Thoracic aorta (tissue), 2 donors: ENCODE results near the gene CAPSL. TPM values are rescaled to one million over a fixed set of nuclear protein-coding genes. Genes with fewer than 3 reads are reported as not detected.

Experiments used
- ATAC-seq: fragments of 150-250 bp; one replicate; pipeline ENCODE4 v1.8.0; 2017; ENCODE audit warnings: low read depth; ENCODE audit not compliant: insufficient number of reproducible peaks, low FRiP score
- DNase-seq: peaks from one replicate; pipeline ENCODE4 v3.0.0-alpha.2; 2020; ENCODE audit warnings: low spot score
- H3K27ac ChIP-seq, 2 donors: fragments of 200-600 bp; sonication (generic); 1 replicate in 1 of 2; 2 replicates in 1 of 2; pipeline ENCODE4 v1.5.1; 2016; ENCODE audit warnings: mild to moderate bottlenecking in 2 of 2, moderate library complexity in 2 of 2
- H3K27me3 ChIP-seq: fragments of 200-600 bp; sonication (generic); replicated peaks from 2 replicates; pipeline ENCODE4 v1.6.0; 2016; ENCODE audit warnings: mild to moderate bottlenecking; ENCODE audit not compliant: insufficient read depth
- H3K36me3 ChIP-seq: fragments of 200-600 bp; sonication (generic); one replicate; pipeline ENCODE4 v1.5.1; 2016
- H3K4me1 ChIP-seq, 2 donors: fragments of 200-600 bp; sonication (generic); 1 replicate in 1 of 2; 2 replicates in 1 of 2; pipeline versions ENCODE4 v1.5.1 to v1.6.0; 2016; ENCODE audit warnings: low read depth in 2 of 2, mild to moderate bottlenecking in 1 of 2; ENCODE audit not compliant: control insufficient read depth in 1 of 2
- H3K4me3 ChIP-seq: fragments of 200-600 bp; sonication (generic); 2 replicates; pipeline ENCODE4 v1.5.1; 2016; ENCODE audit warnings: mild to moderate bottlenecking
- H3K9me3 ChIP-seq: fragments of 200-600 bp; sonication (generic); 2 replicates; pipeline ENCODE4 v1.5.1; 2016
- CTCF ChIP-seq: fragments of 200-600 bp; sonication (generic); IDR thresholded peaks from one replicate; pipeline ENCODE4 v1.5.1; 2019; ENCODE audit warnings: antibody characterized with exemption
- total RNA-seq, 2 donors: library from RNA; depleted of rRNA; stranded (reverse); fragments of >200 nt; gene quantifications; one replicate each; pipeline versions ENCODE4 v1.1.0 to v1.2.3, GENCODE V29; 2016

The CAPSL gene
- total RNA-seq, 2 donors from 2014 or later = not detected

- no peak for TF ChIP-seq CTCF
- ATAC-seq (no peak), DNase-seq (no peak)
- no peak overlapping the region for H3K4me3 ChIP-seq
- no peaks in the 10 kb centered on the region for H3K36me3 ChIP-seq
- no peaks in the 10 kb centered on the region for H3K27me3 ChIP-seq
- H3K4me1 ChIP-seq = no peaks in the 10 kb centered on the region
- no peaks in the 10 kb centered on the region for H3K9me3 ChIP-seq
- no peak overlapping the region for H3K27ac ChIP-seq
Measured at GRCh38 chr5:35876922-35877321, 61.5 kb downstream of the CAPSL start.

DNA sequence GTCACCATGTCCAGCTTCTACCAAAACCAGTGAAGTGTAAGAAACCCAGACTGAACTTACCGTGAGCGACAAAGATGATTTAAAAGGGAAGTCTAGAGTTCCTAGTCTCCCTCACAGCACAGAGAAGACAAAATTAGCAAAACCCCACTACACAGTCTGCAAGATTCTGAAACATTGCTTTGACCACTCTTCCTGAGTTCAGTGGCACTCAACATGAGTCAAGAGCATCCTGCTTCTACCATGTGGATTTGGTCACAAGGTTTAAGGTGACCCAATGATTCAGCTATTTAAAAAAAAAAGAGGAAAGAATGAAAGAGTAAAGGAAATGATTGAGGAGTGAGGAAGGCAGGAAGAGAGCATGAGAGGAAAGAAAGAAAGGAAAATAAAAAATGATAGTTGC lies 62.0 kb downstream of the CAPSL start:
- no peaks in the 10 kb centered on the region for H3K4me1 ChIP-seq
- H3K27me3 ChIP-seq = no peaks in the 10 kb centered on the region
- H3K9me3 ChIP-seq = no peaks in the 10 kb centered on the region
- no peaks in the 10 kb centered on the region for H3K36me3 ChIP-seq
- TF ChIP-seq CTCF = no peak
- DNase-seq (no peak), ATAC-seq (no peak)
- H3K27ac ChIP-seq = no peak overlapping the region
- no peak overlapping the region for H3K4me3 ChIP-seq

GRCh38 chr5:35870605-35871004 lies 67.8 kb downstream of the CAPSL start:
- H3K9me3 ChIP-seq = no peaks in the 10 kb centered on the region
- no peak overlapping the region for H3K4me3 ChIP-seq
- no peak for ATAC-seq
- DNase-seq = no peak
- no peaks in the 10 kb centered on the region for H3K36me3 ChIP-seq
- no peak for TF ChIP-seq CTCF
- no peaks in the 10 kb centered on the region for H3K27me3 ChIP-seq
- no peaks in the 10 kb centered on the region for H3K4me1 ChIP-seq
- H3K27ac ChIP-seq = no peak overlapping the region

DNA sequence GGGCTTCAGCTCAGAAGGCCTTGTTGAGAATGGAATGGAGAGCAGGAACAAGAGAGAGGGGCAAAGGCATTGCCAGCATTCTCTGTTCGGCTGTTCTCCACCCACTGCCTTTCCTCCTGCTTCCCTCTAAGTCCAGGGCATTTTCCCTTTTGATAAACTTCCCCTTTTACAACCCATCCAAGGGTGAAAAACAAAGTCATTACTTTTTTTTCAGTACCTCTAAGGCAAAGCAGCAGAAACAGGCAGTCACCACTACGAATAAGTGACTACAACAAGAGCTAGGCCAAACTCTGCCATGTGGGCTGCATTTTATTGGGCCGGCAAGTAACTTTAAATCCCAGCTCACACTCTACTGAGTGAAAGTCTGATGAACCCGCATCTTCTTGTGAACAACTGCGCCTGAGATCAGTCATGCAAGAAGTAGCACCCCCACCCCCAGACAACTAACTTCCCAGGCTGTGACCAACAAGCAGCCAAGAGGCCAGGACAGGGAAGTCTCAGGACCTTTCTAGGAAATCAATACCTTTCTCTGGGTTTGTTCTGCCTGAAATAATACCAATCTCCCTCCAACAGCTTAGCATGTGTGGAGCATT lies 68.6 kb downstream of the CAPSL start:
- H3K27ac ChIP-seq = no peak overlapping the region
- DNase-seq (no peak), ATAC-seq (no peak)
- H3K36me3 ChIP-seq = no peaks in the 10 kb centered on the region
- TF ChIP-seq CTCF = no peak
- no peaks in the 10 kb centered on the region for H3K27me3 ChIP-seq
- no peak overlapping the region for H3K4me3 ChIP-seq
- no peaks in the 10 kb centered on the region for H3K9me3 ChIP-seq
- H3K4me1 ChIP-seq = no peaks in the 10 kb centered on the region

DNA sequence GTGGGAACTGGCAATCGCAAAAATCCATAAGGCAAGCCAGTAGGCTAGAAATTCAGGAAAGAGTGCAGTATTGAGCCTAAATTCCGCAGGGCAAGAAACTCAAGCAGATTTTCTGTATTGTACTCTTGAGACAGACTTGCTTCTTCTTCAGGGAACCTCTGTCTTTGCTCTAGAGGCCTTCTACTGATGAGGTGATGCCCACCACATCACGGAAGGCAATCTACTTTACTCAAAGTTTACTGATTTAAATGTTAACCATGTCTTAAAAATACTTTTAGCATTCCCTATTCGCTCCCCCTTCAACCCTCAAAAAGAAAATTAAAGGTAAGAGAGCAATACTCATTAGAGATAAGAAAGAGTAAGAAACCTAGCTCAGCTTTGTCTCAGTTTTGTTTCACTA lies 70.4 kb downstream of the CAPSL start:
- ATAC-seq (no peak), DNase-seq (no peak)
- Histone ChIP-seq H3K36me3 (no peaks in the 10 kb centered on the region), H3K27ac (no peak overlapping the region), H3K4me1 (no peaks in the 10 kb centered on the region), H3K4me3 (no peak overlapping the region), H3K27me3 (no peaks in the 10 kb centered on the region), H3K9me3 (no peaks in the 10 kb centered on the region)
- no peak for TF ChIP-seq CTCF
